ENCODE measurements around the gene MAP2.

MAP2 gene

GRCh38 chr2:209633911-209634310 lies 210.1 kb downstream of the MAP2 start:
- DNase-seq (ENCODE audit: low spot score): no peak
- TF ChIP-seq CTCF (IDR thresholded peaks at IDR 0.05; ENCODE audit: extremely low read depth, missing control alignments): no peak

DNA sequence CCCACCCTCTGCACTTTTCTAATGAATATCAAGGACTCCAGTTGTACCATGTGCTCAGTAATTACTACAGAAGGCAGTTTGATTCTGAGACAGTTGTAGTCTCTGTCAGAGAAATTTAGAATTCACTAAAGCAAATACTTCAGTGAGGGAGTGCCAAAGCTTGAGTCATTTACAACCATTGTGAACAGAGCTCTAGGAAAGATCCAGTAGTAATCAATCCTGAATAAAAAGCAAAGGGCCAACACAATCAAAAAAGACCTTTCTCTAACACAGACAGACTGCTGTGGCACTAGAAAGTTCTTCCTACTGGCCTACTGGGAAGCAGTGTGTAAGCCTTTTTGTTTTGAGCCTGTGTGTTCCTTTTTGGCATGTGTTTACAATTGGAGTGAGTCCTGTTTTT lies 212.2 kb downstream of the MAP2 start:
- no peak for TF ChIP-seq CTCF (IDR thresholded peaks at IDR 0.05; ENCODE audit: extremely low read depth, missing control alignments)
- DNase-seq (ENCODE audit: low spot score): no peak

- TF ChIP-seq CTCF (IDR thresholded peaks at IDR 0.05; ENCODE audit: extremely low read depth, missing control alignments): no peak
- DNase-seq (ENCODE audit: low spot score): no peak
Observed at GRCh38 chr2:209637293-209637692, 213.4 kb downstream of the MAP2 start.

DNA sequence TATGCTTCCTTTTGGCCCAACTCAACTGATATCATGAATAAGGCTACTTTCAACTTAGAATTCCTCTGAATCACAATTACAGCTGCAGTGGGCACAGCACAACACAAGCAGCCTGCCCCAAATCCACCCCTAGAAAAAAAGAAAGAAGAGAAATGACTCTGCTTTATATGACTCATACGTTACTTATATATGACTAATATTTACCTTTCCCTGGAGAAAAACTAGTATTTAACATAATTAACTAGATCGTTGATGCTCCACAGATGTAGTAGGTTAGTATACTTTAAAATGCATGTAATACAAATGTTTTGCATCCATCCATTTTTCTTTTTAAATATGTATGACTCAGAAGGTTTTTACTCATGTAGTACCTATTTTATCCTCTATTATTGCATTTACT lies 214.5 kb downstream of the MAP2 start:
- TF ChIP-seq CTCF (IDR thresholded peaks at IDR 0.05; ENCODE audit: extremely low read depth, missing control alignments): no peak
- no peak for DNase-seq (ENCODE audit: low spot score)

- no peak for DNase-seq (ENCODE audit: low spot score)
- TF ChIP-seq CTCF (IDR thresholded peaks at IDR 0.05; ENCODE audit: extremely low read depth, missing control alignments): no peak
Observed at GRCh38 chr2:209640358-209640757, 216.5 kb downstream of the MAP2 start.

DNA sequence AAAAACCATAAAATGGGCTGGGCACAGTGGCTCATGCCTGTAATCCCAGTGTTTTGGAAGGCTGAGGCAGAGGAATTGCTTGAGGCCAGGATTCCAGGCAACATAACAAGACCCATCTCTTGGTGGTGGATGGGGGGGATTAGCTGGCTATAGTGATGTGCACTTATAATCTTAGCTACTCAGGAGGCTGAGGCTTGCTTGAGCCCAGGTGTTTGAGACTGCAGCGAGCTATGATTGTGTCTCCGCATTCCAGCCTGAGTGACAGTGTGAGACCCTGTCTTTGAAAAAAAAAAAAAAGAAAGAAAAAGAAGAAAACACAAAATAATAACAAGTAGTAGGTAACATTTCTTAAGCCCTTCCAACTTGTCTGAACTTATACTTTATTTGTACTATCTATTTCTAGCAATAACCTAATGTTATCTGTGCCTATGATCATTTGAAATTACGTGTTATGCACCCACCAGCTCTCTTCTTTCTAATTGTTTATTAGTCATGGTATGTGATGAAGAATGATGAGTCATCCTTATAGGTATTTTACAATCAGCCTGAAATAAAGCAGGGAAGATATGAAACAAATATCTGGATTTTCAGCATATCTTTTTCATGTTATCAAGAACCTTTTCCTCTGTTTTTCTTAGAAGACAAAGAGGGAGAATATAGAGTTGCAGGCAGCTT lies 218.4 kb downstream of the MAP2 start:
- no peak for TF ChIP-seq CTCF (IDR thresholded peaks at IDR 0.05; ENCODE audit: extremely low read depth, missing control alignments)
- no peak for DNase-seq (ENCODE audit: low spot score)

DNA sequence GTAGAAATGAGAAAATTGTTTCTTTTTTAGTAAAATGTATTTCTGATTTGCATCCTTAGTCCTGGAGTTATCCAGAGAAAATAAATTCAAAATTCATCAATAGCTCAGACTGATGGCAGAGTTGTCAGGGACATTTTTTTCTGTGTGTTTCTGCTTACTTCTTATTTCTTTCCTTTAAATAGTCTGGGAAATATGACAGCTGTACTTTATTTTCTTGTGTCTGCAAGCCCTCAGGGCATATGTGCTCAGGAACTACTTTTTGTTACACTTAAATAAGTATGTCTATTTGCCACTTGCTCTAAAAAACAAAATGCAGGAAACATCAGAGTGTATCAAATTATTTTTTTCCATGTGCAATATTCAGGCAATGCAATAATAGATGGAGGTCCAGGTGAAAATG lies 221.0 kb downstream of the MAP2 start:
- TF ChIP-seq CTCF (IDR thresholded peaks at IDR 0.05; ENCODE audit: extremely low read depth, missing control alignments): no peak
- DNase-seq (ENCODE audit: low spot score): no peak

All from GM20000 (cell line).